WTC11 (cell line): ENCODE measurements around the gene PARVB. TPM values are rescaled to one million over a fixed set of nuclear protein-coding genes. Genes with fewer than 3 reads are reported as not detected.

Experiments used
- ATAC-seq: fragments of 200-7000 bp; cut with Tn5 transposase; 2 replicates; pipeline ENCODE4 v1.10.0; 2021; ENCODE audit warnings: mild to moderate bottlenecking, moderate library complexity
- CTCF ChIA-PET: fragments of 300-600 bp; sonication (Branson Sonifier 250); formaldehyde crosslinking; loops from one replicate; lab custom pipeline; 2021; ENCODE audit warnings: antibody characterized with exemption; lab: Charles Lee
- POLR2A ChIA-PET: fragments of 350-600 bp; sonication (Branson Sonifier 250); formaldehyde crosslinking; loops from one replicate; lab custom pipeline; 2021; ENCODE audit warnings: antibody characterized with exemption; lab: Charles Lee
- DNase-seq: peaks from one replicate; pipeline ENCODE4 v3.0.0; 2021; ENCODE audit warnings: low spot score
- H3K27ac Mint-ChIP-seq: 2 replicates; pipeline ENCODE4 v1.8.0; 2021; ENCODE audit warnings: mixed read lengths
- H3K27me3 Mint-ChIP-seq: 2 replicates; pipeline ENCODE4 v1.8.0; 2021; ENCODE audit warnings: low read depth, mild to moderate bottlenecking, moderate library complexity, mixed read lengths
- H3K36me3 Mint-ChIP-seq: 2 replicates; pipeline ENCODE4 v1.8.0; 2021; ENCODE audit warnings: mixed read lengths
- H3K4me1 Mint-ChIP-seq: 2 replicates; pipeline ENCODE4 v1.8.0; 2022; ENCODE audit warnings: mixed read lengths
- H3K4me3 Mint-ChIP-seq: 2 replicates; pipeline ENCODE4 v1.8.0; 2021; ENCODE audit warnings: mild to moderate bottlenecking, moderate library complexity, mixed read lengths
- H3K9me3 Mint-ChIP-seq: 2 replicates; pipeline ENCODE4 v1.8.0; 2021; ENCODE audit warnings: mixed read lengths
- AR ChIP-seq: fragments of 250-450 bp; sonication (Bioruptor Pico); IDR thresholded peaks from 2 replicates; pipeline ENCODE4 v1.9.0; 2021; ENCODE audit warnings: mild to moderate bottlenecking
- ATF2 ChIP-seq: sonication (generic); formaldehyde crosslinking; IDR thresholded peaks from 2 replicates; pipeline ENCODE4 v1.8.1; 2022; ENCODE audit warnings: low read depth, missing genetic modification reagents, borderline replicate concordance
- CREB1 ChIP-seq: sonication (generic); formaldehyde crosslinking; IDR thresholded peaks from 2 replicates; pipeline ENCODE4 v1.8.0; 2023; ENCODE audit warnings: mild to moderate bottlenecking, missing genetic modification reagents
- GRHL2 ChIP-seq: fragments of 250-450 bp; sonication (Bioruptor Pico); IDR thresholded peaks from 2 replicates; pipeline ENCODE4 v1.8.0; 2022; ENCODE audit warnings: mild to moderate bottlenecking, moderate library complexity; ENCODE audit not compliant: insufficient replicate concordance, severe bottlenecking
- HMGXB4 ChIP-seq: sonication (generic); formaldehyde crosslinking; IDR thresholded peaks from 2 replicates; pipeline ENCODE4 v1.8.1; 2023; ENCODE audit warnings: mild to moderate bottlenecking, moderate library complexity, missing genetic modification reagents
- RELA ChIP-seq: sonication (generic); formaldehyde crosslinking; IDR thresholded peaks from 2 replicates; pipeline ENCODE4 v1.8.1; 2022; ENCODE audit warnings: missing genetic modification reagents, mild to moderate bottlenecking, borderline replicate concordance
- SMAD3 ChIP-seq: sonication (generic); formaldehyde crosslinking; IDR thresholded peaks from 2 replicates; pipeline ENCODE4 v1.8.0; 2022; ENCODE audit warnings: missing genetic modification reagents, mild to moderate bottlenecking, borderline replicate concordance
- USF1 ChIP-seq: sonication (generic); formaldehyde crosslinking; IDR thresholded peaks from 2 replicates; pipeline ENCODE4 v1.8.0; 2022; ENCODE audit warnings: mild to moderate bottlenecking, missing genetic modification reagents
- ZNF121 ChIP-seq: sonication (generic); formaldehyde crosslinking; IDR thresholded peaks from 2 replicates; pipeline ENCODE4 v1.8.0; 2023; ENCODE audit warnings: missing genetic modification reagents
- ZNF138 ChIP-seq: sonication (generic); formaldehyde crosslinking; conservative IDR thresholded peaks from 2 replicates; pipeline ENCODE4 v1.8.1; 2022; ENCODE audit warnings: mild to moderate bottlenecking, moderate library complexity, missing genetic modification reagents
- ZNF219 ChIP-seq: sonication (generic); formaldehyde crosslinking; IDR thresholded peaks from 2 replicates; pipeline ENCODE4 v1.8.0; 2023; ENCODE audit warnings: missing genetic modification reagents, mild to moderate bottlenecking, borderline replicate concordance
- ZNF532 ChIP-seq: fragments of 250-450 bp; sonication (Bioruptor Pico); IDR thresholded peaks from 2 replicates; pipeline ENCODE4 v1.9.0; 2021; ENCODE audit warnings: mild to moderate bottlenecking, borderline replicate concordance
- total RNA-seq: library from RNA; stranded (reverse); gene quantifications from 3 replicates; pipeline ENCODE4 v1.2.3, GENCODE V29; 2021

PARVB gene
- total RNA-seq, 1 experiment from 2014 or later, result 3.3 TPM

DNA sequence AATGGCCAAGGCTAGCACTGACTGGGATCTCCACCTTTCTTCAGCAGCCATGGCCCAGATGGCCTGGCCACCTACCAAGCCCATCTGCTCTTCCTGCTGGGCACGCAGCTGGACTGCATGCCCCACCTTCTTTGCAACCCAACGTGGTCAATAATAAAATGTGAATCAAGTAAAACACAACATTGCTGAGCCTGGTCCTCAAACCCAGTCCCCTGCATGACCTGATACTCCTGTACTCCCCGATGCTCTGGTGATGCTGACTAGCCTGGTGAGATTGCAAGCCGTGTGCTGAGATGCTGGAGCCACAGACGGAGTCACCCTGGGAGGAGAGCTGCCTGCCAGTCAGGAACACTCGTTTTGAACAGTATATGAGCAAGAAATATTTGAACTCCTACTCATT is 190.7 kb downstream of the PARVB start:
- DNase-seq, result no peak
- Mint-ChIP-seq H3K4me3 (no peak overlapping the region), H3K27ac (no peak overlapping the region), H3K9me3 (peaks cover 6% of the 10 kb centered on the region), H3K27me3 (peaks cover 2% of the 10 kb centered on the region; the same call in 1 of the 2 replicates), H3K36me3 (no peaks in the 10 kb centered on the region), H3K4me1 (no peaks in the 10 kb centered on the region)
- POLR2A ChIA-PET, result no interaction called here
- no peak for TF ChIP-seq ATF2
- TF ChIP-seq ZNF138 (CRISPR knock-in tag), result no peak
- no peak for TF ChIP-seq HMGXB4 (CRISPR knock-in tag)
- no peak for TF ChIP-seq SMAD3 (CRISPR knock-in tag)
- TF ChIP-seq ZNF532 (CRISPR knock-in tag), result no peak
- no peak for TF ChIP-seq GRHL2 (CRISPR knock-in tag)
- no peak for TF ChIP-seq CREB1
- no peak for TF ChIP-seq USF1
- TF ChIP-seq RELA (CRISPR knock-in tag), result no peak
- no peak for TF ChIP-seq AR (CRISPR knock-in tag)
- no peak for TF ChIP-seq ZNF121 (CRISPR knock-in tag)
- no peak for ATAC-seq
- CTCF ChIA-PET, result interaction anchor here (1.2 kb wide), 1 partner anchor 222 kb away, joined by 4 read pairs; no protein-coding TSS in a partner anchor

DNA sequence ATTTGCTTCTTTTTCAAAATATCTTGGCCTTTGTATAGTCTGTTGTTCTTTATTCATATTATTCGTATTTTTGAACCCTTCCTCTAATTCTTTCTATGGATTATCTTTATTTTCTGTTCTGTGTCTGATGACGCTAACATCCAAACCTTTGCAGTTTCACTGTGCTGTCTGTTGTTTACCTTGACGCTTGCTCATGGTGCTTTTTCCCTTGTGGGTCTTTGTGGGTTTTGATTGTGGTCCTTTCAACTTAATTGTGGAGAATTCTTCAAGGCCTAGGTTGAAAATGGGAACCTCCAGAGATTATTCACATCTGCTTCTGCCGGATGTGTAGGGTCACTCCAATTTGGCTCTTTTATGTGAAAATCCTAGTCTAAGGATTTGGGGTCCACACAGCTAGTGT is 191.2 kb downstream of the PARVB start:
- TF ChIP-seq ZNF219 (CRISPR knock-in tag), result no peak
- Mint-ChIP-seq H3K36me3 (no peaks in the 10 kb centered on the region), H3K9me3 (peaks cover under 1% of the 10 kb centered on the region), H3K27ac (no peak overlapping the region), H3K27me3 (0 out of 2 replicates have a peak, but pooled peaks cover under 1% of the 10 kb centered on the region), H3K4me1 (no peaks in the 10 kb centered on the region), H3K4me3 (no peak overlapping the region)
- ATAC-seq (no peak), DNase-seq (no peak)
- CTCF ChIA-PET, result interaction anchor here (1.2 kb wide), 1 partner anchor 222 kb away, joined by 4 read pairs; no protein-coding TSS in a partner anchor
- POLR2A ChIA-PET, result no interaction called here
